BJ (cell line): ENCODE measurements around the gene CARD10. TPM values are rescaled to one million over a fixed set of nuclear protein-coding genes. Genes with fewer than 3 reads are reported as not detected.

ENCODE experiments used
- CTCF ChIA-PET: fragments of 350-600 bp; formaldehyde crosslinking; extraction: SDS; loops from one replicate; lab custom pipeline; 2021; ENCODE audit warnings: antibody characterized with exemption, inconsistent platforms; lab: Yijun Ruan, JAX
- POLR2A ChIA-PET: fragments of 300-600 bp; sonication (Branson Sonifier 250); formaldehyde crosslinking; extraction: SDS; loops from one replicate; lab custom pipeline; 2021; ENCODE audit warnings: antibody characterized with exemption; lab: Charles Lee
- DNase-seq: peaks from one replicate; pipeline ENCODE4 v3.0.0-alpha.2; 2011; ENCODE audit warnings: low read depth
- H3K27me3 ChIP-seq: 2 replicates; pipeline ENCODE4 v1.6.0; 2011; ENCODE audit warnings: low read length; ENCODE audit not compliant: control insufficient read depth, insufficient read depth
- H3K36me3 ChIP-seq: 2 replicates; pipeline ENCODE4 v1.5.1; 2011; ENCODE audit warnings: low read length; ENCODE audit not compliant: control insufficient read depth, insufficient read depth
- H3K4me3 ChIP-seq: 2 replicates; pipeline ENCODE4 v1.5.1; 2011; ENCODE audit warnings: low read depth, mild to moderate bottlenecking, control low read depth, low read length
- CTCF ChIP-seq: IDR thresholded peaks from 2 replicates; pipeline ENCODE4 v1.5.1; 2011; ENCODE audit warnings: low read depth, mild to moderate bottlenecking, control low read depth, inconsistent platforms, low read length, moderate library complexity; ENCODE audit not compliant: insufficient read depth
- polyA plus RNA-seq: library from polyadenylated mRNA; depleted of rRNA; stranded (reverse); fragments of >200 nt; gene quantifications from 2 replicates; pipeline ENCODE4 v1.2.3, GENCODE V29; 2011

CARD10 gene
- polyA plus RNA-seq, 1 experiment: 4.5 TPM

DNA sequence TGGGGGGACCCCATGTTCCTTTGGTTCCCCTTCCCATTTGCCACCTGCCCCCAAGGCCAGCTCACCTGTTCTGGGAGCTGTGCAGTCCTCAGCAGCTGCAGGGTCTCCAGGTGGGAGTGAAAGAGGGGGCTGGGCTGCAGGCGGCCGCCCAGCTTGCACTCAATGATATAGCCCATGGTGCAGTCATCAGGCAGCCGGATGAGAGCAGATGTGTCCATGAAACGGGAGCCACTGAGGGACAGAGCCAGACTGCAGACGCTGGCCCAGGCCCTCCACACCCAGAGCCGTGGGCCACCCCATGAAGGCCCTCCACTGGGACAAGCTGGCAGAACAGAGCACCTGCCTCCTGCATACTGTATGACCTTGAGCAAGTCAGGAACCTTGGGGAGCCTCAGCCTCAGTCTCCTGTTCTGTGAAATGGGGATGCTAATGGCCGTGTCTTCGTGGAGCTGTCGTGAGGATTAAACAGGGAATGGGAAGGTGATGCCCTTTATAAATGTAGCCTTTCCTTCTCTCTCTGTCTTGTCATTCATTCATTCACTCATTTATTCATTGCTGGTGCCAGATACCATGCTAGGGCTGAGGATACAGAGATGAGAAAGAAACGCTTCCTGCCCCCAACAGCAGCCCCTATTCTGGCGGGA is 44.6 kb downstream of the CARD10 start:
- CTCF ChIA-PET: no interaction called here
- POLR2A ChIA-PET: no interaction called here
- no peak for TF ChIP-seq CTCF

GRCh38 chr22:37473437-37473946 is 45.7 kb downstream of the CARD10 start:
- CTCF ChIA-PET: interaction anchor here (0.7 to 2.4 kb wide), 6 partner anchors 10 to 57 kb away, joined by 3 to 11 read pairs (median 6); partner anchors contain the start of gene CARD10
- no peaks in the 10 kb centered on the region for H3K36me3 ChIP-seq
- H3K4me3 ChIP-seq: no peak overlapping the region
- TF ChIP-seq CTCF: no peak
- no peak for DNase-seq
- H3K27me3 ChIP-seq: peaks cover 48% of the 10 kb centered on the region
- POLR2A ChIA-PET: no interaction called here

More for the DNA sequence above, 44.6 kb downstream of the CARD10 start:
- no peak overlapping the region for H3K4me3 ChIP-seq
- H3K27me3 ChIP-seq: peaks cover 43% of the 10 kb centered on the region
- no peaks in the 10 kb centered on the region for H3K36me3 ChIP-seq
- no peak for DNase-seq

DNA sequence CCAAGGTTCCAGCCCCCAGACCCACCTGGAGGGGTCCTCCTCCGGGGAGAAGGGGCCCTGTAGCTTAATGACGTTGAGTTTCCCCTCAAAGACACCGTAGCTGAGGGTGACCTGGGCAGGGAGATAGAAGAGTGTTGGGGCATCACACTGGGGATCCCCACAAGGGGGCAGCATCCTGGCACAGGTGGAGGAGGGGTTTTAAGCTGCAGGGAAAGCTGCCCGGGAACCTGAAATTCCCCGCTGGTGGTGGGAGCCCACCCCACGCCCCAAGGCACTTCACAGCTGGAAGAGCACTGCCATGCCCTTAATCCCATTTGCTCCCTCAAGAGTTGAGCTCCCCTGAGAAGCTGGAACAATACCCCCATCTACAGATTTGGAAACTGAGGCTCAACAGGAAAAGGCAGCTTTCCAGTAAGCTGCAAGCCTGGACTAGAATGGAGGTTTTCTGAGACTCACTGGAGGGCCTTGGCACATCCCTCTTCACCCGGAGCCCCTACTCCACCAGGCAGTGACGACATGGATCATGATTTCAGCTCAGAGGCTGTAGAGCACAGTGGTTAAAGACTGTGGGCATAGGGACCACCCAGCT is 46.7 kb downstream of the CARD10 start:
- ChIA-PET CTCF (interaction anchor here (0.7 to 2.4 kb wide), 23 partner anchors 9 to 213 kb away, joined by 3 to 12 read pairs (median 4); partner anchors contain the start of gene MFNG), POLR2A (no interaction called here)
- peak; percentile 68 for TF ChIP-seq CTCF
- no peaks in the 10 kb centered on the region for H3K36me3 ChIP-seq
- no peak for DNase-seq
- peaks cover 52% of the 10 kb centered on the region for H3K27me3 ChIP-seq
- H3K4me3 ChIP-seq: no peak overlapping the region

GRCh38 chr22:37471727-37472417 is 47.3 kb downstream of the CARD10 start:
- ChIA-PET CTCF (interaction anchor here (0.6 to 2.4 kb wide), 24 partner anchors 9 to 213 kb away, joined by 3 to 12 read pairs (median 4); partner anchors contain the start of gene MFNG), POLR2A (no interaction called here)
- no peak for DNase-seq
- TF ChIP-seq CTCF: no peak
- Histone ChIP-seq H3K36me3 (no peaks in the 10 kb centered on the region), H3K27me3 (peaks cover 58% of the 10 kb centered on the region), H3K4me3 (no peak overlapping the region)

DNA sequence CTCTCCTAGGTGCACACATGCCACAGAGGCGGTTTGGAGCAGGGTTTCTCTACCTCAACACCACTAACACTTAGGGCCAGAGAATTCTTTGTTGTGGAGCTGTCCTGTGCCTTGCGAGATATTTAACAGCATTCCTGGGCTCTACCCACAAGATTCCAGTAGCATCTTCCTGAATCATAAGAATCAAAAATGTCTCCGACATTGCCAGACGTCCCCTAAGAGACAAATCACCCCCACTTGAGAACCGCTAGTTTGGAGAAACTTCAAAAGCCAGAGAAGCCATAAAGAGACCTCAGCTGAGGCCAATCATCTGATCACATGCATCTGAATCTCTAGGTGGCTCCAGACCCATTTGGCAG is 49.1 kb downstream of the CARD10 start:
- DNase-seq: no peak
- no peak overlapping the region for H3K4me3 ChIP-seq
- no peaks in the 10 kb centered on the region for H3K36me3 ChIP-seq
- H3K27me3 ChIP-seq: peaks cover 60% of the 10 kb centered on the region
- no peak for TF ChIP-seq CTCF
- CTCF ChIA-PET: interaction anchor here (0.6 to 1.7 kb wide), 9 partner anchors 12 to 211 kb away, joined by 3 to 10 read pairs (median 3); no protein-coding TSS in a partner anchor
- POLR2A ChIA-PET: no interaction called here
